NCI-H460 (cell line): Measurements from ENCODE around the gene NFIA. TPM values are rescaled to one million over a fixed set of nuclear protein-coding genes. Genes with fewer than 3 reads are reported as not detected.

ENCODE experiments used
- DNase-seq: peaks from one replicate; pipeline ENCODE4 v3.0.0-alpha.2; 2016; ENCODE audit warnings: low read depth; ENCODE audit errors: extremely low read depth
- total RNA-seq: library from RNA; depleted of rRNA; stranded (reverse); fragments of >200 nt; shearing (Covaris generic); gene quantifications from 2 replicates; pipeline ENCODE4 v1.2.3, GENCODE V29; 2014

The NFIA gene
- total RNA-seq, 1 experiment from 2014 or later = 16.9 TPM

- peak; percentile 59 for DNase-seq
Observed at GRCh38 chr1:61081686-61082310, 563 bp upstream of the NFIA start.

GRCh38 chr1:61083013-61083806 lies 849 bp downstream of the NFIA start:
- DNase-seq = no peak

GRCh38 chr1:61083807-61084440 lies 1.6 kb downstream of the NFIA start:
- no peak for DNase-seq

- DNase-seq = no peak
Observed at GRCh38 chr1:61084491-61085031, 2.2 kb downstream of the NFIA start.

GRCh38 chr1:61085206-61085982 lies 3.0 kb downstream of the NFIA start:
- DNase-seq = no peak

GRCh38 chr1:61085983-61086644 lies 3.8 kb downstream of the NFIA start:
- DNase-seq = no peak

- DNase-seq = no peak
Observed at GRCh38 chr1:61087571-61087970, 5.2 kb downstream of the NFIA start.

- DNase-seq = no peak
Observed at GRCh38 chr1:61088163-61088974, 6.0 kb downstream of the NFIA start.

GRCh38 chr1:61089338-61089737 lies 7.0 kb downstream of the NFIA start:
- DNase-seq = no peak

GRCh38 chr1:61089741-61090140 lies 7.4 kb downstream of the NFIA start:
- DNase-seq = no peak

GRCh38 chr1:61090546-61091202 lies 8.3 kb downstream of the NFIA start:
- DNase-seq = no peak

- no peak for DNase-seq
Observed at GRCh38 chr1:61091455-61091854, 9.1 kb downstream of the NFIA start.

GRCh38 chr1:61092642-61093041 lies 10.3 kb downstream of the NFIA start:
- DNase-seq = no peak

GRCh38 chr1:61093525-61094137 lies 11.3 kb downstream of the NFIA start:
- DNase-seq = no peak

- no peak for DNase-seq
Observed at GRCh38 chr1:61094677-61095469, 12.5 kb downstream of the NFIA start.

GRCh38 chr1:61095470-61095812 lies 13.1 kb downstream of the NFIA start:
- no peak for DNase-seq

- no peak for DNase-seq
Observed at GRCh38 chr1:61097317-61097716, 15.0 kb downstream of the NFIA start.

- no peak for DNase-seq
Observed at GRCh38 chr1:61097722-61098121, 15.4 kb downstream of the NFIA start.
